ENCODE results near the gene ITSN2. TPM values are rescaled to one million over a fixed set of nuclear protein-coding genes. Genes with fewer than 3 reads are reported as not detected.
"Not testable (repeated sequence)": the region's sequence is repeated elsewhere in the genome, so short reads cannot be mapped to it uniquely, and the experiment has no call there.

ITSN2 gene
- polyA plus RNA-seq, 1 donor = 20.1 TPM

GRCh38 chr2:24214880-24215279 is 145.5 kb downstream of the ITSN2 start:
- no peak for DNase-seq (ENCODE audit: low read depth)

- DNase-seq (ENCODE audit: low read depth) = no peak
Observed at GRCh38 chr2:24211408-24211807, 148.9 kb downstream of the ITSN2 start.

GRCh38 chr2:24210723-24211122 is 149.6 kb downstream of the ITSN2 start:
- DNase-seq (ENCODE audit: low read depth) = no peak

- no peak for DNase-seq (ENCODE audit: low read depth)
Observed at GRCh38 chr2:24210106-24210455, 150.3 kb downstream of the ITSN2 start.

- no peak for DNase-seq (ENCODE audit: low read depth)
Observed at GRCh38 chr2:24209389-24210105, 150.8 kb downstream of the ITSN2 start.

- DNase-seq (ENCODE audit: low read depth) = no peak
Observed at GRCh38 chr2:24208490-24208889, 151.8 kb downstream of the ITSN2 start.

- DNase-seq (ENCODE audit: low read depth) = no peak
Observed at GRCh38 chr2:24207359-24207758, 153.0 kb downstream of the ITSN2 start.

GRCh38 chr2:24206714-24207113 is 153.6 kb downstream of the ITSN2 start:
- DNase-seq (ENCODE audit: low read depth) = no peak

GRCh38 chr2:24206242-24206641 is 154.1 kb downstream of the ITSN2 start:
- no peak for DNase-seq (ENCODE audit: low read depth)

GRCh38 chr2:24205131-24205530 is 155.2 kb downstream of the ITSN2 start:
- DNase-seq (ENCODE audit: low read depth) = no peak

GRCh38 chr2:24204505-24204904 is 155.8 kb downstream of the ITSN2 start:
- no peak for DNase-seq (ENCODE audit: low read depth)

- no peak for DNase-seq (ENCODE audit: low read depth)
Observed at GRCh38 chr2:24203787-24204150, 156.6 kb downstream of the ITSN2 start.

GRCh38 chr2:24203029-24203786 is 157.1 kb downstream of the ITSN2 start:
- DNase-seq (ENCODE audit: low read depth) = no peak

- no peak for DNase-seq (ENCODE audit: low read depth)
Observed at GRCh38 chr2:24200799-24201198, 159.5 kb downstream of the ITSN2 start.

- no peak for DNase-seq (ENCODE audit: low read depth)
Observed at GRCh38 chr2:24199968-24200590, 160.3 kb downstream of the ITSN2 start.

GRCh38 chr2:24197213-24197612 is 163.1 kb downstream of the ITSN2 start:
- not testable (repeated sequence) for DNase-seq (ENCODE audit: low read depth)

GRCh38 chr2:24191848-24192247 is 168.5 kb downstream of the ITSN2 start:
- DNase-seq (ENCODE audit: low read depth) = no peak

GRCh38 chr2:24191156-24191555 is 169.2 kb downstream of the ITSN2 start:
- no peak for DNase-seq (ENCODE audit: low read depth)

- no peak for DNase-seq (ENCODE audit: low read depth)
Observed at GRCh38 chr2:24190503-24190902, 169.8 kb downstream of the ITSN2 start.

GRCh38 chr2:24189551-24189950 is 170.8 kb downstream of the ITSN2 start:
- DNase-seq (ENCODE audit: low read depth) = no peak

- no peak for DNase-seq (ENCODE audit: low read depth)
Observed at GRCh38 chr2:24183366-24184069, 176.8 kb downstream of the ITSN2 start.

GRCh38 chr2:24182507-24182906 is 177.8 kb downstream of the ITSN2 start:
- no peak for DNase-seq (ENCODE audit: low read depth)
